Measurements from ENCODE around the gene PPP2R2D.

Gene PPP2R2D

GRCh38 chr10:131870831-131871672, 29.8 kb upstream of the PPP2R2D start:
- DNase-seq = peak; percentile 59
- TF ChIP-seq, protein P1, sequence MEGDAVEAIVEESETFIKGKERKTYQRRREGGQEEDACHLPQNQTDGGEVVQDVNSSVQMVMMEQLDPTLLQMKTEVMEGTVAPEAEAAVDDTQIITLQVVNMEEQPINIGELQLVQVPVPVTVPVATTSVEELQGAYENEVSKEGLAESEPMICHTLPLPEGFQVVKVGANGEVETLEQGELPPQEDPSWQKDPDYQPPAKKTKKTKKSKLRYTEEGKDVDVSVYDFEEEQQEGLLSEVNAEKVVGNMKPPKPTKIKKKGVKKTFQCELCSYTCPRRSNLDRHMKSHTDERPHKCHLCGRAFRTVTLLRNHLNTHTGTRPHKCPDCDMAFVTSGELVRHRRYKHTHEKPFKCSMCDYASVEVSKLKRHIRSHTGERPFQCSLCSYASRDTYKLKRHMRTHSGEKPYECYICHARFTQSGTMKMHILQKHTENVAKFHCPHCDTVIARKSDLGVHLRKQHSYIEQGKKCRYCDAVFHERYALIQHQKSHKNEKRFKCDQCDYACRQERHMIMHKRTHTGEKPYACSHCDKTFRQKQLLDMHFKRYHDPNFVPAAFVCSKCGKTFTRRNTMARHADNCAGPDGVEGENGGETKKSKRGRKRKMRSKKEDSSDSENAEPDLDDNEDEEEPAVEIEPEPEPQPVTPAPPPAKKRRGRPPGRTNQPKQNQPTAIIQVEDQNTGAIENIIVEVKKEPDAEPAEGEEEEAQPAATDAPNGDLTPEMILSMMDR (IDR thresholded peaks at IDR 0.05; ENCODE audit: low read depth, low read length) = no peak

GRCh38 chr10:131871673-131872005, 29.2 kb upstream of the PPP2R2D start:
- peaks cover 11% of the 10 kb centered on the region for H3K9me3 ChIP-seq (ENCODE audit: severe bottlenecking)
- TF ChIP-seq, protein P1 (IDR thresholded peaks at IDR 0.05; ENCODE audit: low read depth, low read length) = no peak
- no peak overlapping the region for H3K4me3 ChIP-seq (ENCODE audit: low read depth, low read length)
- H3K27me3 ChIP-seq (ENCODE audit: insufficient read depth, low read depth, severe bottlenecking) = no peaks in the 10 kb centered on the region
- DNase-seq = no peak
- no peaks in the 10 kb centered on the region for H3K36me3 ChIP-seq
- H3K27ac ChIP-seq = no peak overlapping the region

More at GRCh38 chr10:131870831-131871672, 29.8 kb upstream of the PPP2R2D start:
- no peak overlapping the region for H3K4me3 ChIP-seq (ENCODE audit: low read depth, low read length)
- H3K9me3 ChIP-seq (ENCODE audit: severe bottlenecking) = peaks cover 11% of the 10 kb centered on the region
- no peak overlapping the region for H3K27ac ChIP-seq
- H3K27me3 ChIP-seq (ENCODE audit: insufficient read depth, low read depth, severe bottlenecking) = no peaks in the 10 kb centered on the region
- no peaks in the 10 kb centered on the region for H3K36me3 ChIP-seq

DNA sequence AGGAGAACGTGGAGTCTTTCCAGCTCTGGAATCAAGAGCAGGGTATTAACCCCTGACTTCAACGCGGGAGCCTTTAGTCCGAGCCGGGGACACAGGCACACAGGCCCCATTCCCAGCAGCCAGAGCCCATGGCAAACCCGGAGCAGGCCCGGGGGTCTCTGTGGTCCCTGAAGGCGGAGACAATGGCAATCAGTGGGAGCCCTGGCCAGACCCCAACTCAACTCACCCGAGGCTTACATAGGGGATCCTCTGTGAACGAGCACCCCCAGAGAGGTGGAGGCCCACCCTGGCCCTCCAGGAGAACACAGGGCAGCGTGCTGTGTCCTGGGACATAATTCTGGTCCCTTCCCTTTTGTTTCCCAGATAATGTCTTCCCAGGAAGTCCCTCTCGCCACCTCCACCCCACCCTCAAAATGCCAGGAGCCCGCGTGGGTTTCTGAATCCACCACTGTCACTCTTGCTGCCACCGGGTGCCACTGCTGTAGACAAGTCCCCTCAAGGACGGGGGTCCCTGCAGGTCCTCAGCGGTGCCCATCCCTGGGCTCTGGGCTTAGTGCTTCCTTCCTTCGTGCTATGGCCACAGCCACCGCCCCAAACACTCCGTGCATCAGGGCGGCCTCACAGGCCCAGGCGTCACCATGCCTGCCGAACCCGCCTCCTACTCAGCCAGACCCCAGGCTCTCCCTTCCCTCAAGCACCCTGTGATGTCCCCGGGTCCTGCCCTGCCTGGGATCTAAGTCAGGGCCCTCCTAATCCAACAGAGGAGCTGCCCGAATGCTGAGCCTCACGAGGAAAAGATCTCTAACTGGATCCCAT, 28.6 kb upstream of the PPP2R2D start:
- DNase-seq = no peak
- Histone ChIP-seq H3K27me3 (ENCODE audit: insufficient read depth, low read depth, severe bottlenecking) (no peaks in the 10 kb centered on the region), H3K36me3 (no peaks in the 10 kb centered on the region), H3K4me3 (ENCODE audit: low read depth, low read length) (no peak overlapping the region), H3K27ac (no peak overlapping the region), H3K9me3 (ENCODE audit: severe bottlenecking) (peaks cover 11% of the 10 kb centered on the region)
- TF ChIP-seq, protein P1 (IDR thresholded peaks at IDR 0.05; ENCODE audit: low read depth, low read length) = no peak

DNA sequence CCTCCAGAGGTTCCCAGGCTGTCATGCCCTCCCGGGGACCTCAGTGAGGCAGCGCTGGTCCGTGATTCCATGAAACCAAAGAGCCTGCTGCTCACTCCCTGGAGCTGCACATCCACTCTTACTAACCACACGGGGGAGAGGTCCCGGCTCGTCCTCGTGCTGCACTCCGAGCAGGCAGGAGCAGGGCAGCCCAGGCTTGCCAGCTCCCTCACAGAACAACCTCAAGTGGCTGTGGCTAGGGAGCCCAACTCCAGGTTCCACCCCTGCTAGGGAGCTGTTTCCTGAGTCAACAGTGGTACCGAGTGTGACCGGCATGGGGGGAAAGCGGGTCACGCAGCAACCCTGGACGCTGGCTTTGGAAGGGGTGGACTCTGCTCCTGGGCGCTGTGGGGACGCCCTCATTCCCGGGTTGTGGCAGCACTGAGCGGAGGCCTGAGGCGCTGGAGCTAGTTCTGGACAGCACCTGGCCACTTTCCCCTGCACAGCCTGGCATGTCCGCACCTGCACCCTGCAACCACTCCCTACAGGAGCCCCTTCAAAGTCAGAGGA, 27.9 kb upstream of the PPP2R2D start:
- H3K4me3 ChIP-seq (ENCODE audit: low read depth, low read length) = no peak overlapping the region
- no peaks in the 10 kb centered on the region for H3K27me3 ChIP-seq (ENCODE audit: insufficient read depth, low read depth, severe bottlenecking)
- peaks cover 11% of the 10 kb centered on the region for H3K9me3 ChIP-seq (ENCODE audit: severe bottlenecking)
- no peak for DNase-seq
- H3K27ac ChIP-seq = no peak overlapping the region
- H3K36me3 ChIP-seq = no peaks in the 10 kb centered on the region
- TF ChIP-seq, protein P1 (IDR thresholded peaks at IDR 0.05; ENCODE audit: low read depth, low read length) = no peak

DNA sequence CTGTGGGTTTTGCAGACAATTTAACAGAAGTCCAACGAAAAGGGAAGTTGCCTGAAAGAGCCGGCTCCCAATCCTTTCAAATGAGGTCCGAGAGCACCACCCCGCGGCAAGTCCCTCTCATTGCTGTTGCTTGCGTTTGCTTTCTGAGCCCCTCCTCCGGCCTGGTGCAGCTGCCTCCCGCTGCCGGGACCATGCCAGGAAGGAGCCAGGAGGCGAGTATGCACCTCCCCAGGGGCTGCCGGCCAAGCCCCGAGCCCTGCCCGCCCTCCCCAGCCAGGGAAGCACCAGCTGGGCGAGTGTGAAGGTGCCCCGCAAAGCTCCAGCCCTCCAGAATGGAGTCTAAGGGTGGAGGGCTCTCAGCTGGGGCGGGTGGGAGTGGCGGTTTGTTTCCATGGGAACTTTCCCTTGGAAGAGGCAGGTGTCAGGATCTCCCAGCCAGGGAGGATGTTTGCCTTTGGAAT, 25.8 kb upstream of the PPP2R2D start:
- Histone ChIP-seq H3K27me3 (ENCODE audit: insufficient read depth, low read depth, severe bottlenecking) (no peaks in the 10 kb centered on the region), H3K4me3 (ENCODE audit: low read depth, low read length) (peak overlapping the region; percentile 21), H3K36me3 (no peaks in the 10 kb centered on the region), H3K9me3 (ENCODE audit: severe bottlenecking) (peaks cover 7% of the 10 kb centered on the region), H3K27ac (no peak overlapping the region)
- DNase-seq = peak; percentile 83
- TF ChIP-seq, protein P1 (IDR thresholded peaks at IDR 0.05; ENCODE audit: low read depth, low read length) = peak; percentile 89
